PC-3 (cell line): Measurements from ENCODE around the gene PTPN21. TPM values are rescaled to one million over a fixed set of nuclear protein-coding genes. Genes with fewer than 3 reads are reported as not detected.

Experiments used
- ATAC-seq: fragments of 200-7000 bp; cut with Tn5 transposase; 2 replicates; pipeline ENCODE4 v1.9.1; 2020; ENCODE audit warnings: mild to moderate bottlenecking, moderate library complexity
- BruUV-seq: library from RNA; stranded (reverse); fragments of 400-500 nt; replicated peaks from 2 replicates; lab custom pipeline; 2021; lab: Mats Ljungman, UMichigan
- CTCF ChIA-PET: fragments of 300-600 bp; sonication (Branson Sonifier 250); formaldehyde crosslinking; loops from one replicate; lab custom pipeline; 2022; ENCODE audit warnings: antibody characterized with exemption; lab: Charles Lee
- POLR2A ChIA-PET: fragments of 300-600 bp; sonication (Branson Sonifier 250); formaldehyde crosslinking; loops from one replicate; lab custom pipeline; 2022; ENCODE audit warnings: antibody characterized with exemption; ENCODE audit not compliant: unreplicated experiment; lab: Charles Lee
- DNase-seq: peaks from one replicate; pipeline ENCODE4 v3.0.0-alpha.2; 2015
- H2AFZ ChIP-seq: fragments of 300-600 bp; sonication (generic); 2 replicates; pipeline ENCODE4 v1.6.0; 2016; ENCODE audit warnings: antibody characterized with exemption, low read length
- H3F3A ChIP-seq: fragments of 300-600 bp; sonication (generic); one replicate; pipeline ENCODE4 v1.6.0; 2017; ENCODE audit warnings: antibody characterized with exemption, low read length, control low read depth, mild to moderate bottlenecking; ENCODE audit not compliant: unreplicated experiment
- H3K27ac ChIP-seq: fragments of 300-600 bp; sonication (generic); 2 replicates; pipeline ENCODE4 v1.5.1; 2016; ENCODE audit warnings: mild to moderate bottlenecking, low read length
- H3K27me3 ChIP-seq: fragments of 300-600 bp; sonication (generic); 2 replicates; pipeline ENCODE4 v1.6.1; 2016; ENCODE audit warnings: low read length, mixed read lengths
- H3K36me3 ChIP-seq: fragments of 300-600 bp; sonication (generic); 2 replicates; pipeline ENCODE4 v1.6.1; 2016; ENCODE audit warnings: low read depth, mixed run types, low read length, mixed read lengths
- H3K4me1 ChIP-seq: fragments of 300-600 bp; sonication (generic); 2 replicates; pipeline ENCODE4 v1.5.1; 2016; ENCODE audit warnings: low read length; ENCODE audit not compliant: insufficient read depth
- H3K4me2 ChIP-seq: fragments of 300-600 bp; sonication (generic); 2 replicates; pipeline ENCODE4 v1.6.0; 2016; ENCODE audit warnings: low read length
- H3K4me3 ChIP-seq: fragments of 300-600 bp; sonication (generic); 2 replicates; pipeline ENCODE4 v1.5.1; 2016; ENCODE audit warnings: mild to moderate bottlenecking, low read length, mixed read lengths
- H3K79me2 ChIP-seq: fragments of 300-600 bp; sonication (generic); 2 replicates; pipeline ENCODE4 v1.6.1; 2017; ENCODE audit warnings: low read length, mixed read lengths
- H3K9ac ChIP-seq: fragments of 300-600 bp; sonication (generic); 2 replicates; pipeline ENCODE4 v1.6.0; 2016; ENCODE audit warnings: mild to moderate bottlenecking, low read length
- H3K9me2 ChIP-seq: fragments of 300-600 bp; sonication (generic); replicated peaks from 2 replicates; pipeline ENCODE4 v1.6.1; 2016; ENCODE audit warnings: mixed run types, low read length, mixed read lengths
- H3K9me3 ChIP-seq: fragments of 300-600 bp; sonication (generic); 2 replicates; pipeline ENCODE4 v1.6.1; 2016; ENCODE audit warnings: low read length, mixed read lengths
- H4K20me1 ChIP-seq: fragments of 300-600 bp; sonication (generic); 2 replicates; pipeline ENCODE4 v1.6.1; 2016; ENCODE audit warnings: low read length, mixed read lengths
- EZH2 ChIP-seq: fragments of 300-600 bp; sonication (generic); IDR thresholded peaks from one replicate; pipeline ENCODE4 v1.6.1; 2017; ENCODE audit warnings: antibody characterized with exemption, mild to moderate bottlenecking, low read length; ENCODE audit not compliant: unreplicated experiment
- EZH2phosphoT487 ChIP-seq: fragments of 300-600 bp; sonication (generic); IDR thresholded peaks from 2 replicates; pipeline ENCODE4 v1.6.1; 2018; ENCODE audit warnings: mild to moderate bottlenecking, antibody characterized with exemption, low read length, borderline replicate concordance
- intact Hi-C: fragments of 100-400 bp; cut with micrococcal nuclease; formaldehyde crosslinking; loops from 2 replicates; pipeline ENCODE4 v1.9.0; 2023
- total RNA-seq: library from RNA; depleted of rRNA; stranded (reverse); fragments of >200 nt; gene quantifications from 2 replicates; pipeline ENCODE4 v1.2.3, GENCODE V29; 2014
- TF ChIP-seq, protein P1 (sequence below): fragments of 300-600 bp; sonication (generic); conservative IDR thresholded peaks from 2 replicates; pipeline ENCODE4 v1.5.1; 2017; ENCODE audit warnings: antibody characterized with exemption, low read depth, mild to moderate bottlenecking, low read length

Gene PTPN21
- total RNA-seq, 1 experiment from 2014 or later = 6.3 TPM

GRCh38 chr14:88576222-88576621 lies 21.4 kb upstream of the PTPN21 start:
- Histone ChIP-seq H3F3A (no peaks in the 10 kb centered on the region), H3K4me1 (peaks cover 8% of the 10 kb centered on the region; the same call in 1 of the 2 replicates), H3K36me3 (peaks cover 72% of the 10 kb centered on the region), H3K4me2 (no peak overlapping the region), H3K27me3 (no peaks in the 10 kb centered on the region), H3K79me2 (no peaks in the 10 kb centered on the region), H3K4me3 (no peak overlapping the region), H3K9me3 (no peaks in the 10 kb centered on the region), H3K9ac (no peak overlapping the region), H3K27ac (peak overlapping the region; percentile 51), H4K20me1 (no peaks in the 10 kb centered on the region), H2AFZ (no peak overlapping the region), H3K9me2 (no peaks in the 10 kb centered on the region)
- intact Hi-C loops = loop anchor here (2.0 kb wide), 1 partner anchor 37 kb away; no protein-coding TSS in a partner anchor
- TF ChIP-seq, protein P1, sequence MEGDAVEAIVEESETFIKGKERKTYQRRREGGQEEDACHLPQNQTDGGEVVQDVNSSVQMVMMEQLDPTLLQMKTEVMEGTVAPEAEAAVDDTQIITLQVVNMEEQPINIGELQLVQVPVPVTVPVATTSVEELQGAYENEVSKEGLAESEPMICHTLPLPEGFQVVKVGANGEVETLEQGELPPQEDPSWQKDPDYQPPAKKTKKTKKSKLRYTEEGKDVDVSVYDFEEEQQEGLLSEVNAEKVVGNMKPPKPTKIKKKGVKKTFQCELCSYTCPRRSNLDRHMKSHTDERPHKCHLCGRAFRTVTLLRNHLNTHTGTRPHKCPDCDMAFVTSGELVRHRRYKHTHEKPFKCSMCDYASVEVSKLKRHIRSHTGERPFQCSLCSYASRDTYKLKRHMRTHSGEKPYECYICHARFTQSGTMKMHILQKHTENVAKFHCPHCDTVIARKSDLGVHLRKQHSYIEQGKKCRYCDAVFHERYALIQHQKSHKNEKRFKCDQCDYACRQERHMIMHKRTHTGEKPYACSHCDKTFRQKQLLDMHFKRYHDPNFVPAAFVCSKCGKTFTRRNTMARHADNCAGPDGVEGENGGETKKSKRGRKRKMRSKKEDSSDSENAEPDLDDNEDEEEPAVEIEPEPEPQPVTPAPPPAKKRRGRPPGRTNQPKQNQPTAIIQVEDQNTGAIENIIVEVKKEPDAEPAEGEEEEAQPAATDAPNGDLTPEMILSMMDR = no peak
- no peak for TF ChIP-seq EZH2phosphoT487
- TF ChIP-seq EZH2 = no peak
- peak; percentile 92 for ATAC-seq
- BruUV-seq = no TSS peak
- DNase-seq = peak; percentile 52
- ChIA-PET CTCF (interaction anchor here (0.9 kb wide), 1 partner anchor 16 kb away, joined by 3 read pairs; no protein-coding TSS in a partner anchor), POLR2A (no interaction called here)

GRCh38 chr14:88572117-88572516 lies 17.3 kb upstream of the PTPN21 start:
- Histone ChIP-seq H3K9ac (no peak overlapping the region), H3K79me2 (no peaks in the 10 kb centered on the region), H3K36me3 (peaks cover 72% of the 10 kb centered on the region), H3K4me3 (no peak overlapping the region), H3K27ac (no peak overlapping the region), H3F3A (no peaks in the 10 kb centered on the region), H3K9me3 (no peaks in the 10 kb centered on the region), H3K27me3 (no peaks in the 10 kb centered on the region), H3K4me2 (no peak overlapping the region), H2AFZ (no peak overlapping the region), H3K4me1 (peaks cover 8% of the 10 kb centered on the region; the same call in 1 of the 2 replicates), H4K20me1 (no peaks in the 10 kb centered on the region), H3K9me2 (no peaks in the 10 kb centered on the region)
- TF ChIP-seq EZH2 (no peak), EZH2phosphoT487 (no peak)
- TF ChIP-seq, protein P1 = no peak
- no TSS peak for BruUV-seq
- ChIA-PET CTCF (no interaction called here), POLR2A (no interaction called here)
- intact Hi-C loops = no loop called here
- DNase-seq (no peak), ATAC-seq (no peak)

GRCh38 chr14:88568196-88568595 lies 13.4 kb upstream of the PTPN21 start:
- TF ChIP-seq EZH2phosphoT487 (no peak), EZH2 (no peak)
- TF ChIP-seq, protein P1 = no peak
- Histone ChIP-seq H3K9me2 (no peaks in the 10 kb centered on the region), H2AFZ (no peak overlapping the region), H4K20me1 (0 out of 2 replicates have a peak, but pooled peaks cover 11% of the 10 kb centered on the region), H3F3A (no peaks in the 10 kb centered on the region), H3K79me2 (peaks cover 32% of the 10 kb centered on the region), H3K27ac (no peak overlapping the region), H3K4me1 (peaks cover 8% of the 10 kb centered on the region), H3K4me2 (no peak overlapping the region), H3K4me3 (no peak overlapping the region), H3K9me3 (no peaks in the 10 kb centered on the region), H3K9ac (no peak overlapping the region), H3K27me3 (no peaks in the 10 kb centered on the region), H3K36me3 (peaks cover 49% of the 10 kb centered on the region)
- DNase-seq (no peak), ATAC-seq (no peak)
- BruUV-seq = no TSS peak
- ChIA-PET POLR2A (no interaction called here), CTCF (no interaction called here)
- intact Hi-C loops = no loop called here
